IPS DF 19.7 (cell line): ENCODE results near the gene SLC24A3.
"Not testable (repeated sequence)": the region's sequence is repeated elsewhere in the genome, so short reads cannot be mapped to it uniquely, and the experiment has no call there.

Source experiments
- DNase-seq: peaks from one replicate; pipeline ENCODE4 v3.0.0-alpha.2; 2013; ENCODE audit warnings: low read depth, low spot score

The SLC24A3 gene

DNA sequence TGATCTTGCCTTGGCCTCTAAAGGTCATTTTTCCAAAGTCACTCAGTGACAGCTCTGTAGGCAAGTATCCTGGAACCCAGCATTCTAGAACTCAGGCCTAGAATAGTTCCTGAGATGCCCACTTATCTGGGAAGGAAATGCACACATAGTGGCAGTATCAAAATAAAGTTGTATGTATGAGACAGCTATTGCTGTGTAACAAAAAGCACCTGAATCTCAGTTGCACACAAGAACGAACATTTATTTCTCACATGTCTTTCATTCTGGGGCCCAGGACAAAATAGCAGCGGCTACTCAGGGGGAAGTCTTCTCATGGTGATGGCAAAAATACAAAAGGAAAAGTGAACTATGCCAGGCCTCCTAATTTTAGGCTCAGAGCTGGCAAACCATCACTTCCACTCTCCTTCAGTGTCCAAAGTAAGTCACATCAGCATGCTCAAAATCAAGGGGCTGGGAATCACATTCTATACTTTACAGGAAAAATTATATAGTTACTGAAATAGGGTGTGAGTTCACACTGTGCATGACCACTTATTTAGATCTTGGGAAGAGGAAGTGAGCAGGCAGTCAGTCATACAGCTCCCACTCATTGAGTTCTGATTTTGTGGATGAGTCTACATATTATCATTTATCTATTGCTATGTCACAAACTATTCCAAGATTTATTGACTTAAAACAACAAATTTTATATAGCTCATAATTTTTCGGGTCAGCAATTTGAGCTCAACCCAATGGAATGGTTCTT lies 412.0 kb downstream of the SLC24A3 start:
- DNase-seq: no peak

DNA sequence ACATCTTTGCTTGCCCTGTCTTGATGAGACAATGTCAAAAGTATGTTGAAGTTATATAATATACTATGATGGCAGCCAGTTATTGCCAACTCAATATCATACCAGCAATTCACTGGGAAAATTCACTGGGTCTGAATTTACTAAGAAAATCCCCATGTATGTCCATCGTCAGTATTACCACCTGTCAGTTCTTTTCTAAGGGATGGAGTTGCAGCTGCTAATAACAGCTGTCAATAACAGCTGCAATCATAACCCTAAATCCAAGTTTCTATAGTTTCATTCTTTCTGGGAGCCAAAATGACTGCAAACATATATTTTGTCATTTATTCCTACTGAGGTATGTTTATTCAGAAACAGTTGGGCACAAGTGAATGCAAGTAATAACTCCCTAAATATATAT lies 413.0 kb downstream of the SLC24A3 start:
- no peak for DNase-seq

DNA sequence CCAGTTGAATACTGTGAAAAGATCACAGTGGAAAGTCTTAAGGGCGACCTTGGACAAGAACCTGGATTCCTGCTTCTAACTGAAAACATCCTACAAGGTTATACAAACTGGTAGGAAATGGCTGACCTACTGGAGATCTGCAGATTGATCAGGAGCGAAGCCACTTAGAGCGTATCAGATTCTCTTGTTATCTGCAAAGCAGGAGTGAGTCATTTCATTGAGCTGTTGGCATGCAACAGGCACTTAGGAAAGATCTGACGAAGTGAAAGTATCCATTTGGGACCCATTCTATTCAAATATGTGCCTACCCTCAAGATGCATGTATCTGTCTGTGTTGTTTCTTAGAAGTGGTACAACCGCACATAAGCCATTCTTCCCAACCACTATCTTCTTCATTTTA lies 414.5 kb downstream of the SLC24A3 start:
- no peak for DNase-seq

DNA sequence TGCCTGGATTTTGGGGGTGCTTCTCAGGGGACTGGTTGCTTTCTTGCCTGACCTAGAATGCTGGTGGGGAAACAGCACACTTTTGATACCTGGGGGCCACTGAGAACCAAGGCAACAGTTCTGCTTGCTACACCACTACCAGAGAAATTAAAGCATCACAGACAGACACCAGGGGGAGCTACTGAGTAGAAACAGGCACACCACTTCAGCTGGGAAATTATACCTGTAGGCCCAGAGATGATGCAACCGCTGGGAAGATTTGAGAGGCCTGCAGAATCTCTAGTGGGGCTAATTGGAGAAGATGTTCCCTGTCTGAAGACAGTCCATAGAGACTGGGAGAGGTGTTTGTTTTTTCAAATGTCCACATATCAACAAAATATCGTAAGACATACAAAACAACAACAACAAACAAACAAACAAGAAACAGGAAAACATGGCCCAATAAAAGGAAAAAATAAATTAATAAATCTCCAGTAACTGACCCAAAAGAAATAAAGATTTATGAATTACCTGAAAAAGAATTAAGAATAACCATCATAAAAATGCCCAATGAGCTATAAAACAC lies 416.2 kb downstream of the SLC24A3 start:
- peak; percentile 64 for DNase-seq

DNA sequence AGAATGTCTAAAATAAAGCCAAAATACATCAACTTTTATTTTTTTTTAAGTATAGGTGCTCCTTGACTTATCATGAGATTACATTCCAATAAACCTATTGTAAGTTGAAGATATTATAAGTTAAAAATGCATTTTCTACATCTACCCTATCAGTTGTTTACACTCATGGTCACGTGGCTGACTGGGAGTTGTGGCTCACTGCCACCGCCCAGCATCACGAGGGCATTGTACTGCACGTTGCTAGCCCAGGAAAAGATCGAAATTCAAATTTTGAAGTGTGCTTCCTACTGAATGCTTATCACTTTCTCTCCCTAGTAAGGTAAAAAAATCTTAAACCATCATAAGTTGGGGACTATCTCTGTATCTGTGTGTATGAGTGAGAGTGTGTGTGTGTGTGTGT lies 419.0 kb downstream of the SLC24A3 start:
- no peak for DNase-seq

DNA sequence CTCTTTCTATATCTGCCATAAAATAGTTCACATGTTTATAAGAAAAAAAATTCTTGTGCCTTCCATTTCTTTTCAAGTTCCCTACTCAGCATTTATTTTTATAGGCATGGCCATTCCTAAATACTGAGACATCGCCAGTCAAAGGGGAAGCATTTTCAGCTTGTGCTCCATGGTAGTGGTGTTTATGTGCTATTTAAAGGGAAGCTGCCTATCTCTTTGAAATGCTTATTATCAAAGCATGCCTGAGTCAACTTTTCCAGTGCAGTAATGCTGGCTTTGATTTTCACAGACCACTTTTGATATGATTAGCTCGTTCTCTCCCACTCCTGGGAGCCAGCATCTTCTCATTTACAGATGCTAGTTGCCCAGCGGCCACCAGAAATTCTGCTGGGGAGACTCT lies 421.5 kb downstream of the SLC24A3 start:
- no peak for DNase-seq

DNA sequence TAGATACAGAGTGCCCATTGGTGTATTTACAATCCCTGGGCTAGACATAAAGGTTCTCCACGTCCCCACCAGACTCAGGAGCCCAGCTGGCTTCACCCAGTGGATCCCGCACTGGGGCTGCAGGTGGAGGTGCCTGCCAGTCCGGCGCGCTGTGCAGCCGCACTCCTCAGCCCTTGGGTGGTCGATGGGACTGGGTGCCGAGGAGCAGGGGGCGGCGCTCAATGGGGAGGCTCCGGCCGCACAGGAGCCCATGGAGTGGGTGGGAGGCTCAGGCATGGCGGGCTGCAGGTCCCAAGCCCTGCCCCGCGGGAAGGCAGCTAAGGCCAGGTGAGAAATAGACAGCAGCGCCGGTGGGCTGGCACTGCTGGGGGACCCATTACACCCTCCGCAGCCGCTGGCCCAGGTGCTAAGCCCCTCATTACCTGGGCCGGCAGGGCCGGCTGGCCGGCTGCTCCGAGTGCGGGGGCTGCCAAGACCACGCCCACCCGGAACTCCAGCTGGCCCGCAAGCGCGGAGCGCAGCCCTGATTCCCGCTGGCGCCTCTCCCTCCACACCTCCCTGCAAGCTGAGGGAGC lies 427.1 kb downstream of the SLC24A3 start:
- DNase-seq: not testable (repeated sequence)

DNA sequence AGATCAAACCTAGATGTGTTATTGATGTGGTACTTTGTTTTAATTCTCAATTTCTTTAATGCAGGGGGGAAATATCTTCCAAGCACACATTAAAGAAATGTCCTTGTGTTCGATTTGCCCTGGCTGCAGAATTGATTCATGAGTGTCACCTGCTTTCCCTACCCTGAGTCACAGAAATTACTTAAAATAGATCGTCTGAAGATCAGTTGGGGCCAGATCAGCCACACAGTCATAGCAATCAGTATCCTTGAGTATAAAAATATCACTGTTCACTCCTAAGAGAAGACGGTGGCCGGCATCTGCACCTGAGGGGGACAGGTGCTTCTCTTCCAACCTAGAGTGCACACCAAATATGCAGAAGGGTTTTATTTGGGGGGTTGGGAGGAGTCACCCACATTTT lies 430.4 kb downstream of the SLC24A3 start:
- DNase-seq: no peak

DNA sequence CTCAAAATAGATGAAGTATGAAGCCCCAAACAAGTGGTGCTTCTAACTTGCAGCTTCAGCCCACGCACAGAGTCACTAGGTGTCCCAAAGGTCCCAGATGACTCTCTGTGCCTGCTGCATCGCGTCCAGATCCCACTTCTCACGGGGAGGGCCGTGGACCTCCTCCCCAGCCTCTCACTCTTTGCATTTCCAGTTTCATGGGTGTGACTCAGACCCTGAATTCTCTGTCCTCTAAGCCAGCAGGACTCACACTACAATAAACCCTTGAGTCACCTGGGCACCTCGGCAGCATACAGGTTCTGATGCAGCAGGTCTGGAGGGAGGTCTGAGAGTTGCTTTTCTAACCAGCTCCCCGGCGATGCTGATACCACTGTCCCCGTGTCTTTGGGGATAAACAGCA lies 431.6 kb downstream of the SLC24A3 start:
- DNase-seq: no peak

DNA sequence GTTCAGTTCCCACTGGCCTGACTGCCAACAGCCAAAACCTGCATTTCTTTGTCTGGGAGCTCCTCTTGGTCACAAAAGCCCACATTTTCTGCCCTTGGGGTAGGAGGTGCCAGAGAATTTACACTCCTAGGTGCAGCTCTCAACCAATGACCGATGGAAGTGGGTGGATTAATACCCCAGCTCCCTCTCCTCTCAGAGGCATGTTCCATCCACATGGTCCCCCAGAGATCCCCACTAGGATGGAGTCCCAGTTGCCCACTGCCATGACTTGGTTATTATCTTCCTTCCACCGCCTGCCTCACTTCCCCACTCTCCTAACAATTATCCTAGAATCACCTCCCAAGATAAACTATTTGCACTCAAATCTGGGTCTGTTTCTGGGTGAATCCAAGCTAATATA lies 434.5 kb downstream of the SLC24A3 start:
- no peak for DNase-seq

DNA sequence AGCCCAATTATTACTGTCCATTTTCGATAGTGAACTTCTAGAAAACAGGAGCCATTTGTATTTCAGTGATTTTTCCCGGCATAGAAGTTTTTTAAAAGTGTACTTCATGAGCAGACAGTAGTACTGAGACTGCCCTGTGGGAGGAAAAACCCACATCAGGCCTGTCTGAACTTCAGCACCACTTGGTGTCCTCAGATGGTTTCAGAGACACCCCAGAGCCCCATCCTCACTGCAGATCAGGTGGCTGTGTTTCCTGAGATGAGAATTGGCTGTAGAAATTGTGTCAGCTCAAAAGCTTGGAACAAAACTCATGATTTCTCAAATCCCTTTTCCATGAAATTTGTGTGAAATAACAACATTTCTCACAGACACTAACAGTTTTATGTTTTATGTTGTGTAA lies 435.6 kb downstream of the SLC24A3 start:
- no peak for DNase-seq

DNA sequence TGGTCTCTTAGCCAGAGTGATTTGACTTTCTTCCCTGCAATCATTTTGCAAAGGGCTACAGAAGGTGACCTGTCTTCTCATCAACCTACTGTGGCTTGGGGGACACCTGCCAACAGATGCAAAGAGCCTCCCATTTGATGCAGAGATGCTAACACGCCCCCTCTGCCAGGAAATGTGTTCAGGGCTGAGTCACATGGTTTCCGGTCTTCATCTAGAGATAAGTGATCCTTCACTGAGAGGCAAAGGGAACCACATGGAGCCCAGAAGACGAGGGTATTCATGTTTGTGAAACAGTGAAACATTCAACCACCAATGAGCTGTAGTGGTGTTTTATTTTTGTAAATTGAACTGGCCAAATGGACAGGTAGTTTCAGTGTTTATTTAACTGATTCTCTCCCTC lies 436.6 kb downstream of the SLC24A3 start:
- DNase-seq: no peak

DNA sequence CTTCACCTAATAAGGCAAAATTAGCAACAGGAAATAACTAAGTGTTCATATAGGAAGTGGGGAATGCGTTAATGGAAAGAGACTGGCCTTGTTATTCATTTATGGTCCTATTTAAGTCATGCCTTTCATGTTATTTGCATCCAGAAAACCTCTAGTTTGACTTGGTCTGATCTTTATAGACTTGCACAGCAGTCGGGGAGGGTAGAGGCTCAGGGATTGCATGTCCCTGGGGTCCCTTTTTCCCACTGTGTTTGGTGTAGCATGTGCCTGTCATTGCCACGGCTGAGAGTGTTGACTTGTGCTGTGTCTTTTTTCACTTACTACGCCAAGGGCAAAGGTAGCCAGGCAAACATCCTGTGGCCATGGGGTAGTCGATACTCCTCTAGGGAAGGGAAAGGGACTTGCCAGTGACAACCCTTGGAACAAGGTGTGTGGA lies 440.2 kb downstream of the SLC24A3 start:
- no peak for DNase-seq

DNA sequence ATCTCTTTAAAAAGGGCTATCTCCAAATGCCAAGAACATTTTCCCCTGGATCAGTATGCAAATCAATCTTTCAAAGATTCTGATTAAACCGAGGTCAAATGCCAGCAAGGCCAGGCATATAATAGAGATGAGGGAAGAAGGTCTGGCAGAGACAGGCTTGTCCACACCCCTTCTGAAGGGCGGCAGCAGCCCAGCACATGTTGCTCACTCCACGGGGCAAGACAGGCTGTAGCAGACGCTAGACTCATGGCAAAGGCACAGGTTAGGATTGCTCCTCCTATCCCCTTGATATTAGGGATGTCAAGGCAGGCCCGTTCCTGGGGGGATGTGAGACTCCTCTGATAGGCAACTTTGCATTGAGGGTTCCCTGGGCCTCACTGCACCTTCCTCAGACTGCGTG lies 440.9 kb downstream of the SLC24A3 start:
- DNase-seq: no peak

DNA sequence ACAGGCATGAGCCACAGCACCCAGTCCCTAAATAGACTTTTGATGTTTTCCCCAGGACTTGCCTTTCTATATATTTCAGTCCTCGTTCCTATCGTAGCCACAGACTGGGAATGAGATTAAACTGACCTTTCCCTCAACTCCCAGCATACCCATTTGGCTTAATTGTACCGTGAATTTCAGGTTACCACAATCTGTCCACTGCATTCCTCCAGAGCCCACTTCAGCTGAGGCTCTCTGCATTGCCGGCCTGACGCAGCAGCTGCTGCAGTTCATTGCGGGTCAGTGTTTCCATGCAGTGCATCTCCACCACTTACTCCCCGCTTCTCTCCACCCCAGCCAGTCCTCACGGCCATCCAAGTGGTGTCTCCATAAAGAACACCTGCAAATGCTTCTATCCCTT lies 442.5 kb downstream of the SLC24A3 start:
- DNase-seq: no peak

DNA sequence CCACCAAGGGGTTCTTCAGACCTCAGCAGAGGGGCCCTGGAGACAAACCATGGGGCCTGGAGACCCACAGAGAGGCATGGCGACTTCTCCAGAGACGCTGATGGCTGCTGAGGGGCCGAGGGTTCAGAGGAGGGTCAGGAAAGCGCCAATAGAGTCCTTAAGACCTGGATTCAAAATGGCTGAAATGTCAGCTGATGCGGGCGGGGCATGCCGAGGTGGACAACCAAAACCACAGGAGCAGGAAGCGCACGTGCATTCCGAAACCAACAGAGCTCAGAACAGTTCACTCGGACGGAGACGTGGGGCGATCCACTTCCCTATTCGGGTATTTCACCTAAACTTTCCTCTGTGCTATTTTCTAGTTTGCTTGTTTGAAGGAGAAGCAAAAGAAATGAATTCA lies 445.7 kb downstream of the SLC24A3 start:
- DNase-seq: no peak

DNA sequence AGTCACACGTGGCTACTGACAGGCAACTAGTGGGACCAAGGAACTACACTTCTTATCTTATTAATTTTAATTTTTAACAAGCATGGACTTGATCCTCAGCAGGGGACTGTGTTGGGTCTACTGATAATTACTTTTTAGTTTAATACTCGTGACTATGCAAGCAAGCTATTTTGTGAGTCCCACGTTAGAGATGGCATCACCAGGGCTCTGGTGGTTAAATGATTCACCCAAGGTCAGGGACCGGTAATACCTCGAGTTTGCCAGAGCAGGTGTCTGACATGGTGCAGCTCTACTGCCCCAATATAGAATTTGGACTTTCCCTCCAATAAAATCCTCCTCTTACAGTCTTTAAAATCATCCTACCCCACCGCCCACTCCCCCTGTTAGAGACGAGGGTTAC lies 447.0 kb downstream of the SLC24A3 start:
- no peak for DNase-seq

DNA sequence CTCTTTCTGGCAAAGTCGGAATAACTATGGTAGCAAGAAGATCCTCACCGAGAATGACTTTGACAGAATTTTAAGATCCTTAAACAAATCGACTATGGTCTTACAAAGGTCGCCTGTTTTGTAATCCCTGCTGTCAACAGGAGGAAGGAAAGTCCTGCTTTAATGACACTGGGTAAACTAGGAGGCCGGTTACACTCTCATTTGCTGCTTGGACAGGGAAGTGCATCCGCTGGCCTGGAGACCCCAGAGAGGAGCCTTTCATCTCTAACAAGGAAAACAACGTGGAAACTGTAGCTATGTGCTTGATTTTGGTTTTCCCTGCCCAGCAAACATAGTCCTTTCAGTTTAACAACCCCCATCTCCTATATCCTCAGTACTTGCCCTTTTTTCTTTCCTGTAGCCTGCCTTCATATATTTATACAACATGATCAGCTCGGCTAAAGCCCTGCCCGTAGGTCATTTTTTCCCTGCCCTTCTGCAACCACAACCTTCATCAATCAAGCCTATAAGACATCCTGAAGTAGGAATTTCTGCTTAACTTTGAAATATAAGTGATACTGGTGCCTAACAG lies 448.5 kb downstream of the SLC24A3 start:
- no peak for DNase-seq

DNA sequence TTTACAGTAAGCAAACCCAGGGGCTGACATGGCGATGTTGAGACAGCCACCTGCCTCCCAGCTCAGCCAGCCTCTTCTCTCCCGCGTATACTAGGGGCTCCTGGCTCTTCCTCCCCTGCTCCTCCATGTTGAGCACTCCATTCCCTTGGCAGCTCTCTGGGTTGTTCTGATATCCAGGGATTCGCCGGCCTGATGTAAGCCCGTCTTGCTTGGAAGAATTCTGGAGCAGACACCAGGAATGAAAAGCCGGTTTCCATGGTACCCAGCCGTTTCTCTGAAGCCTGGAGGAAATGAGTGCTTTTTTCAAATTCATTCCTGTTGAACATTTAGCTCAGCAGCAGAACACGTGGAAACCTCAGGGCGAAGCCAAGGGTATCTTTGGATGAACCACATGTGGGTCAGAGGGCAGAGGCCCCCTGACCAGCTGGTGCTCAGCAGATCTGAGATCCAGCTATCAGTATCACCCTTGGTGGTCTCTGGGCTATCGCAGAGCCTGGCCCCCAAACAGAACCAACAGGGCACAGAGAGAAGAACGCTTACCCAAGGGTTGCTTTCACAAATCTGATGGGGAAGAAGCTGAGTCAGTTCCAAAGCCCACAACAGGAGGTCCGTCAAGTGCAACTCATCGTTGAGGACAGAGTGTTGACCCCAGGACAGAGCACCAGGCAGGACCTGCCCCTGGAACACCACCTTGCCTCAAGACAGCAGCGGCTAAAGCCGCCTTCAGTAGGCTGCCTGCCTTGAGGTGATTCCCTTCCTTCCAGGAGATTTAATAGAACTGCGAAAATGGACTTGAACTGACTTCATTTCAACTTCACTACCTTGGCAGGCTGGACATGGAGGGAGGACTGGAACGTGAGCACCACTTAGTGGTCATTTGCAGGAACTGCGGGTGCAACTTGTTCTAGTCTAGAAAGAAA lies 449.5 kb downstream of the SLC24A3 start:
- peak; percentile 20 for DNase-seq

DNA sequence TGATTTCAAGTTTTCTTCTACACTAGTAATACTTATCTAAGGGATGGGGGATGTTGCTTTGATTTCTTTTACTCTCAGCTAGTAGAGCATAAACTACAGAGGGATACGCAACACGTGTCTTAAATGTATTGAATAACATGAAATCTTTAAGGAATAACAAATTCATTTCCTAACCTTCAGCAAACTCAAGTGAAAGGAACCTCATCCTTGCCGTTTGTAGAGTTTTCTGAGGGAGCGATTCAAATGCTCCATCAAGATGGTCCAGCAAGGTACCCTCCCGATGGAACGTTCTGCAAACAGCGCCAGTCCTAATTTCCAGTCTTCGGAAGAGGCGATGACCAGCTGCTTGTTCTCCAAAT lies 450.2 kb downstream of the SLC24A3 start:
- DNase-seq: no peak

DNA sequence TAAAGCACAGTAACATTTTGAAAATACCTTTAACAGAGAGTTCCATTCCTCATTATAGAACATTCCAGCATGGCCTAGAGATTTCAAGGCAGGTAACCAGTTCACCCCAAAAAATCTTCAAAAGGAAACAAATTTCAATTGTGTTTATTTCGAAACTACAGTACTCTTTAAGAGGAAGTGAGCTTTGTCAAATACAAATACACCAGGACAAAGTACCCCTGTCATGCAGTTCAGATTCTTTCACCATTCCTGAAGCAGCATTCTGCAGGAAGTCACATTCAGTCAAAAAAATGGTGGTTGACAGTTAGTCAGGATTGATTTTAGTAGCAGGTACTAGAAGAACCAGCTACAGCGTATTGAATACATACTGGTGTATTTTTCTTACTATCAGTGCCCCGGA lies 456.0 kb downstream of the SLC24A3 start:
- no peak for DNase-seq

DNA sequence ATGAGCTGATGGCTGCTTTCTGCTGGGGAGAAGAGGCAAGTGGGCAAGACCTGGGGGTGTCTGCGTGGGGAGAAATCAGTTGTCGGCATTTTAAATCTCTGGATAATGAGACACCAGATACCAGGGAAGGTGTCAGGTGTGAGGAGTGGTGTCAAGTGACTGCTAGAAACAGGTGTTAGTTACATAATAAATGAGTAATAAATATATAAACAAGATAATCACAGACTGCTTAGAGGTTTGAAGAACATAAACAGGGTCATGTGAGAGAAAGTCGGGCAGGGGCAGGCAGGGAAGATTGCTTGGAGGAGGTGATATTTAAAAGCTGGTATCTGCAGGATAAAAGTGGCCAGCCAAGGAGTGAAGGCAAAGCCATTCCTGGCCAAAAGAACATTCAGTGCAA lies 458.4 kb downstream of the SLC24A3 start:
- no peak for DNase-seq
